Hematopoietic multipotent progenitor cell treated with erythropoietin and hydrocortisone succinate and interleukin-3 and kit ligand, for 17 days (in vitro differentiated cells): Measurements from ENCODE around the gene CAMTA2.

Source experiments
- DNase-seq: peaks from one replicate; pipeline ENCODE4 v3.0.0-alpha.2; 2015; ENCODE audit warnings: low spot score

Gene CAMTA2

GRCh38 chr17:4968486-4969046 lies 18.9 kb downstream of the CAMTA2 start:
- DNase-seq: no peak

DNA sequence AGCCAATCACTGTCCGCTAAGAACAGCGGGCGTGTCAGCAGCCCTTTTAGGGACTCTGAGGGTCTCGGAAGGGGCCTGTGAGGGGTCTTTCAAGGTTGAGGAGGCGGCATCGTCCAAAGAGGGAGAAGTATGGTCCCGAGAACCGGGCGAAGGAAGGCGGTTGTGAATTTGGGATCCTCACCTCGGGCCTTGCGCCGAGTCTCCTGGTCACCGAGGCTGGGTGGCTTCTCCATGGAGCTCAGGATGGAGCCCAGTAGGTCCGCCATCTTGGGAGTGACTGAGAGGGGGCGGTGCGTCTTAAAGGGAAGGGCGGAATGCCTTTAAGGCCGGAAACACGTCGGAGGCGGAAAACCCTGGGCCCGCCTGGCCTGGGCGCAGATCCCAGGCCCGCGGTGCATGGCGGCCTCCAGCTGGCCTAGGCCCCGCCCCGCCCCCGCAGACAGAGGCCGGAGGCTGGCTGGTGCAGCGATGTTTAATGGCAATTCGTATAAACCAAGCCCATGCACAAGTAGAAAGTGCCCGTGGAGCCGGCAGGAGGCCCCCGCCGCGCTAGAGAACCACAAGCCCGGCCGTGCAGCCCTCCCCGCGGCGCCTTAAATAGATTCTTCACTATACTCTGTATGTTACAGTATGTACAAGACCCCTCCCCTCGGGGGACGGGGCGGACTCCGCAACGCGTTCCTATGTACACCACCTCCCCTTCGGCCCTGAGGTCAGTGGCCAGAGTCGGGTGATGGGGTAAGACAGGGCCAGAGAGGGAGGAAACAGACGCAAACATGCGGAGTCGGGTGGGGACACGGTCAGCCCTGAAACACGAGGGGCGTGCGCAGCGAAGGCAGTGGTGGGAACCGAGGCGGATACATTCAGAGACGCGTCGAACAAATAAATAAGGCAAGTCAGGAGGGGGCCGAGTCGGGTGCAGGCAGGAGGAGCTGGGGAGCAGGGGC lies 19.7 kb downstream of the CAMTA2 start, which contains the start of gene SPAG7:
Gene SPAG7, minus strand, starts transcription at position 279 of the 947 bp plus-strand sequence. Its CDS starts 13 bp downstream, at position 266.
- DNase-seq: peak; percentile 97

- peak; percentile 97 for DNase-seq
Measured at GRCh38 chr17:4966844-4967538, 20.5 kb downstream of the CAMTA2 start.

DNA sequence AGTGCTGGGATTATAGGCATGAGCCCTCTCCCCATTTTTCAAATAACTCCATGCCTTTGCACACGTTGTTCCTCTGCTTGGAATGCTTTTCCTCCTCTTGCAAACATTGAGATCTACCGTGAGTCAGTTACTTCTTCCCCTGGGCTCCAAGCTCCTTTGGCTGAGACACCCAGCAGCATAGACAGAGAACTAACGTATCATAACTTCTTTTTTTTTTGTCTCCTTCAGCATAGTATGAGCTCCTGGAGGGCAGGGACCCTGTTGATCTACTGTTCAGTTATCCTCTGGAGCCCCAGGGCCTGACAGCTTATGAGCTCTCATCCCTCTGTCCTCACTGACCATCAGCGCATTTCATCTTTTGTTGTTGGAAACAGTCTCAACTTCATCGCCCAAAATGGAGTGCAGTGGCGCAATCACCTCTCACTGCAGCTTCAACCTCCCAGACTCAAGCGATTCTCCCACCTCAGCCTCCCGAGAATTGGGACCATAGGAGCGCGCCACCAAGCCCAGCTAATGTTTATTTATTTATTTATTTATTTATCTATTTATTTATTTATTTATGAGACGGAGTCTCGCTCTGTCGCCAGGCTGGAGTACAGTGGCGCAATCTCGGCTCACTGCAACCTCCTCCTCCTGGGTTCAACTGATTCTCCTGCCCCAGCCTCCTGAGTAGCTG lies 22.0 kb downstream of the CAMTA2 start:
- no peak for DNase-seq

GRCh38 chr17:4960279-4960922 lies 27.1 kb downstream of the CAMTA2 start:
- no peak for DNase-seq

GRCh38 chr17:4959261-4959965 lies 28.1 kb downstream of the CAMTA2 start:
- no peak for DNase-seq

- no peak for DNase-seq
Measured at GRCh38 chr17:4958102-4958501, 29.4 kb downstream of the CAMTA2 start.

DNA sequence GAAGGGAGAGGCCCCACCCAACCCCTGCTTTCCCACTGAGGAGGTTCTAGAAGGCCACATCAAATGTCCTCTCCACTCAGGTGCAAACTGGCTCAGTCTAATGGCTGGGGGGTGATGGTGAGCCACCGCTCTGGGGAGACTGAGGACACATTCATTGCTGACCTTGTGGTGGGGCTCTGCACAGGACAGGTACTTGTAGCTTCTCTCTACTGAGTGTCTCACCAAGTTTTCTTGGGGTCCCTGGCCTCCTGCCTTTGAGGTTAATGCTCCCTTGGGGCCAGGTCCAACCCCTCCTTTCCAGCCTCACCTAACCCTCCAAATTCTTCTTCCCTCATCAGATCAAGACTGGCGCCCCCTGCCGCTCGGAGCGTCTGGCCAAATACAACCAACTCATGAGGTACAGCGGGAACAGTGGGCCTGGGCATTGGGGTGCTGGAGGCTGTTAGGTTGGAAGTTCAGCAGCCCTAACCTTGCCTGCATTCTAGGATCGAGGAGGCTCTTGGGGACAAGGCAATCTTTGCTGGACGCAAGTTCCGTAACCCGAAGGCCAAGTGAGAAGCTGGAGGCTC lies 30.9 kb downstream of the CAMTA2 start:
- DNase-seq: peak; percentile 75

GRCh38 chr17:4955091-4955490 lies 32.4 kb downstream of the CAMTA2 start:
- no peak for DNase-seq

DNA sequence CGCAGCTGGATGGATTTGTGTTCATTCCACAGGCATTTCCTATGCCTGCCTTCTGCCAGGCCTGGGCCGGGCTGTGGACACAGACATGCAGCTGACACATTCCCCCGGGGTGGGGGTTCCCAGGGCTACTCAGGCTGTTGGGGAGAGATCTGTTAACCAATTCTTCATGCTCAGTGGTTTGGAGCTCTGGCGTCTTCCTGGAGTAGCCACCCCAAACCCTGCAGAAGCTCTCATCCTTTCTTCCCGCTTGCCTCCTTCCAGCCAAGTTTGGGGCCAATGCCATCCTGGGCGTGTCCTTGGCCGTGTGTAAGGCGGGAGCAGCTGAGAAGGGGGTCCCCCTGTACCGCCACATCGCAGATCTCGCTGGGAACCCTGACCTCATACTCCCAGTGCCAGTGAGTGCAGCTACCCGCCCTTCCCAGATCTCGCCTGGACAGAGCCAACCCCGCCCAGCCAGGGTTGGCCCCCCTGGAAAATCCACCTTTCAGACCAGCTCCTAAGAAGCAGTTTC lies 34.0 kb downstream of the CAMTA2 start:
- DNase-seq: no peak

DNA sequence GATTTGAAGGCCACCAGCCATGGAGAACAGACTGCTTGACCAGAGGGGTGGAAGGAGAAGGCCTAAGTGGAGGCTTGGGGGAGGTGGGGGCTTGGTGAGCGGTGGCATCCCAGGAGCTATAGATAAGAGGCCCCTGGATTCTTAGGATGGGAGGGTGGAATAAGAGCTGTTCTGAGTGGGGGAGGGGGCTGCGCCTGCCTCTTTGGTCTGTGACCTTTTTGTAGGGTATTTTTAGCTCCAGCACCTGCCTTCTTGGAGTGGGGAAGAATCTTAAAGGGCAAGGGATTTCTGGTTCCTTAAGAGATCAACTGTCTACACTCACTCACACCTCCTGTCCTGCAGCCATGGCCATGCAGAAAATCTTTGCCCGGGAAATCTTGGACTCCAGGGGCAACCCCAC lies 36.0 kb downstream of the CAMTA2 start:
- no peak for DNase-seq

- DNase-seq: no peak
Measured at GRCh38 chr17:4950746-4951204, 36.7 kb downstream of the CAMTA2 start, which contains the start of gene ENO3. Gene ENO3 (plus strand): TSS chr17:4951119. CDS start chr17:4951830, 711 bp downstream.

DNA sequence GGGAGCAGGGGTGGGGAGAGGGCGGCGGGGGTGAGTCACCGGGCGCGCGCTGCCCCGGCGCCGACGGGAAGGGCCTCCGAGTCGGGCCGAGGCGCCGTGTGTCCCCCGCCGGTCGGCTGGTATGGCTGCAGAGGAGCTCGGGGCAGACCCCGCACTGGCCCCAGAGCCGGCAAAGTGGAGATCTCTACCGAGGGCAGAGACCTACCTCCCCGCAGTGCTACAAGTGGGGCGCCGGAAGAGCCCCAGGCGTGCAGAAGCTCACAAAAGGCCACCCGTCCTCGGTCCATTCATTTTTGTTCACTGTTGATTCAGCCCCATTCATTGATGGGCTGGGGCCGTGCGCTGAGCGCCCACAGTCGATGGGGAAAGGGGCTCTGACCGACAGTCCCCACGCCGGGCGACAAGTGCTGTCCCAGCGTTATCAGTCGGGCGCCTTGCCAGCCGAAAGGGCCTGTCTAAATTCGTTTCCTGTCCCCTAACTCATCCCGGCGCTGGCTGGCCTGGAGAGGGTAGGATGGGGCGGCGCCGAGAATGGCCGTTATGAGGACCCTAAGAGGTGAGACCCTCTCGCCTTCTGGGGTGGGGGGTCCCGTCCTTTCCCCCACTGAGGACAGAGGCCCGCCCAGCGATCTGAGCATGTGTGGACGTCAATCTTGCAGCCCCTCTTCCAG lies 37.3 kb downstream of the CAMTA2 start:
- DNase-seq: peak; percentile 54

DNA sequence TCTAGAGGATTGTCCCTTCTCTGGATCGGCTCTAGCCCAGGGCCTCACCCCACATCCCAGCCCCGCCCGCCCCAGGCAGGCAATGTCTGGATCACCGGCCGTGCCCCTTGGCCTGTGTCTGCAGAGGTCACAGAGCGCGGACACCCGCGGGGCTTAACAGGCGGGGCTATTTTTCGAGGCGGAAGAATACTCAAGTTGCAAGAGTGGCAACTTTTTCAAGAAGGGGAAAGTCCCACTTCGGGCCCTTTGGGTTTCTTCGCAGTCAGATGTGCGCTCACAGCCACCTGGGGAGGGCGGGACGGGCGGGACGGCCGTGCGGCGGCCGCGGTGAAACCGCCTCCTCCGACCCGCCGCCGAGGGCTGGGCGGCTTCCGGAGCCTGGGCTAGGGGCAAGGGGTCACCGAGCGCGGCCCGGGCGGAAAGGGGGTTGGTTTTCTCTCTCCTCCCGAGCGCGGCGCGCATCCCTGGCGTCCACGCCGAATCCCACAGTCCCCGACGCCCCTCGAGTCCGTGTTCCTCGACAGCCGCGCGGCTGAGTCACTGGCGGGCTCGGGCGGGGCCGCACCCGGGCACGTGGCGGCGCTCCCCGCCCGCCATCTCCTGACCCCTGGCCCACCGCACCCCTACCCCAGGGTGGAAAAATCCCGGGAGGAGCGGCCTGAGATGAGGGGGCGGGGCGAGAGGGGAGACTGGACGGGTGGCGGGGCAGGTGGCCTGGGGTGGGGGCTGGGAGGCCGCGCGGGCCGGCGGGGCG lies 38.0 kb downstream of the CAMTA2 start:
- DNase-seq: peak; percentile 73

DNA sequence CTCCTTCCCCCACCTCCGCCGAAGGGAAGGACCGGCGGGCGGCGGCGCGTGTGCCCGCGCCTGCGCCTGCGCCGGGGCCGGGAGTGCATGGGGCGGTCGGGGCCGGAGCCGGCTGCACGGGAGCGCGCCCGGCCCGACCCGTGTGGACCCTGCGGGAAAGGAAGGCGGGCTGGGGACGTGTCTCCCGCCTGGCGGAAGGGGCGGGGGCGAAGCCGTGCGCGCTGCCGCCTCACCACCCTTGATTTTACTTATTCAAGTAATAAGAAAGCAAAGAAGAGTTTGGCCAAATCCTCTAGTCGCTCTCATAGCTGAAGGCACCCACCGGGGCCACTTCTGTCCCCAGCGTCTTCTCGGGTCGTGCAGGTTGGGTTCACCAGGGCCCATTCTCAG lies 38.5 kb downstream of the CAMTA2 start:
- peak; percentile 60 for DNase-seq

DNA sequence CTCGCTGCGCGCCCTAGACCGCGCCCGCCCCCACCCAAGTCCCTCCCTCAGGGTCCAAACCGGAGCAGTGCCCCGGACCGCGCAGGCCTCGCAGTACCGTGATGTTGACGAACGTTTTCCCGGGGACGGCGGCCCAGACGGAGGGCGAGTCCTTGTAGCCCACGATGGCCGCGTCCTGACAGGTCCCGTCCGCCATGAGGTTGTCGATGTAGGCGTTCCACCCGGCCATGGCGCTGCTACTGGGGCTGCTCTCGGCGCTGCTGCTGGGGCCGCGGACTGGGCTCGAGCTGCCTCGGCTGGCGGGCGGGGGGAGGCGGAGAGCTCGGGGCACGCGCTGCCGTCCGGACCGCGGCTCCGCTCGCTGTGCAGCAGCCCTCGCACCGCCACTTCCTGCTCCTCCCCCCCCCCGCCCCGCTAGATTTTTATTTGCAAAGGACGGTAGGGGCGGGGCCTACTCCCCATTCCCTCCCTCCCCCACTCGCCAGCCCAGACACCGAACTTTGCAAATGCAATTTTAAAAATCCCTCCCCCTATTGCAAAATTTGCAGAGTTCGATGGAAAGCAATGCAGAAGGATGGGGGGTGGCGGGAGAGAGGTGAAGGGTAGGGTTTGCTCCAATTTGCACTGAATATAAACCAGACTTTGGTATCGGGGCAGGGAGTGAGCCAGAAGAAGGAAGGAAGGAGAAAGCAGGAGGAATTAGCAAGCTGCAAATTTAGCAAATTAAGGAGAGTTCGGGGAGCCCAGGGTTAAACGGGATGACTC lies 39.1 kb downstream of the CAMTA2 start, which contains the start of gene PFN1:
Gene PFN1, minus strand, starts transcription at position 365 of the 765 bp plus-strand sequence. Its CDS starts 136 bp downstream, at position 229.
- DNase-seq: peak; percentile 78

DNA sequence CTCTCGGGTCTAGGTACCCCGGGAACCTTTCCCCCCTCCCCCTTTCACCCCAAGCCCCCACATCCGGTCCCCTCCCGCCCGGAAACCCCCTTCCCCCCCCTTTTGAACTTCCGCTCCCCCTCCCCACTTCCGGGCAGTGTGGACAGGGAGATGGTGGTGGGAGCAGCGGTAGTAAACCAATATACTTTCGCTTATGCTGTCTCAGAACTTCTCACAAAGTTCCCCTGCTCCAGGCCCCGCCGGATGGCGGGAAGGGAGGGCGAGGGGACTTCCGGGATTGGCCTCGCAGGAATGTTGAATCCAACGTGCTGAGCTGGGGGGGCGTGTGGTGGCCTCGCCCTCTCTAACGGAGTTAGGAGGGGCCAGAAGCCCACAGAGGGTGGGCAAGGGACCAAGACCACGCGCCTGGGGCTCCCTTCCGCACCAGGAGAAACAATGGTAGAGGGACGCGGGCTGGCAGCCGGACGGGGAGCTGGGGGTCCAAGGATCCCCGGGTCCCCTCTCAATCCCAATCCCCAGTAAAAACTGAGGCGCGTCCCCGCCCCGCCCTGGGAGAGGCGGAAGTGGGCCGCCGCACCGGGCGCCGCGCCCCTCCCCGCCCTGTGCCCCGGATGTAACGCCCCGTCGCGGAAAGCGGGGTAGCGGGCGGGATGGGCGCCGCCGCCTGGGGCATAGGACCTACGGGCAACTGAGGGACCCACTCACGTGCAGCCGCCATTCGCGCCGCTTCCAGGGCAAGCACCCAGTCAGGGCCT lies 39.9 kb downstream of the CAMTA2 start:
- DNase-seq: peak; percentile 63
